SK-N-SH (cell line): ENCODE measurements around the gene ZMYND15. TPM values are rescaled to one million over a fixed set of nuclear protein-coding genes. Genes with fewer than 3 reads are reported as not detected.

Source experiments
- CTCF ChIA-PET: fragments of 300-600, 350-600 bp; formaldehyde crosslinking; extraction: SDS; loops from one replicate; lab custom pipeline; 2021; lab: Yijun Ruan, JAX
- POLR2A ChIA-PET: fragments of 350-600 bp; sonication (Branson Sonifier 250); formaldehyde crosslinking; extraction: SDS; loops from one replicate; lab custom pipeline; 2020; ENCODE audit warnings: antibody characterized with exemption, inconsistent platforms; lab: Yijun Ruan, JAX
- DNase-seq: peaks from one replicate; pipeline ENCODE4 v3.0.0; 2012
- H2AFZ ChIP-seq: fragments of 200-600 bp; sonication (generic); 2 replicates; pipeline ENCODE4 v1.8.1; 2016; ENCODE audit warnings: antibody characterized with exemption, mild to moderate bottlenecking, low read depth
- H3F3A ChIP-seq: fragments of 200-600 bp; sonication (generic); replicated peaks from 2 replicates; pipeline ENCODE3; 2016; ENCODE audit warnings: antibody characterized with exemption, mild to moderate bottlenecking; ENCODE audit not compliant: insufficient read depth
- H3K27ac ChIP-seq, 2 experiments: fragments of 200-500 bp in 1 of 2; fragments of 200-600 bp in 1 of 2; sonication (Bioruptor generic) in 1 of 2; sonication (generic), shearing (Covaris generic) in 1 of 2; 2 replicates each; pipeline versions ENCODE4 v1.5.1 to v1.6.1; 2014 to 2016; ENCODE audit warnings: low read depth in 2 of 2, inconsistent platforms in 1 of 2, low read length in 1 of 2, mild to moderate bottlenecking in 1 of 2, mixed read lengths in 1 of 2
- H3K27me3 ChIP-seq: fragments of 200-600 bp; sonication (generic), shearing (Covaris generic); 2 replicates; pipeline ENCODE4 v1.6.1; 2016; ENCODE audit warnings: mixed run types; ENCODE audit not compliant: insufficient read depth
- H3K36me3 ChIP-seq, 2 experiments: fragments of 200-500 bp in 1 of 2; fragments of 200-600 bp in 1 of 2; sonication (Bioruptor generic) in 1 of 2; sonication (generic) in 1 of 2; replicated peaks in 1 of 2; 2 replicates each; pipeline versions ENCODE3 to v1.5.1; 2014 to 2016; ENCODE audit warnings: low read length in 1 of 2, mild to moderate bottlenecking in 1 of 2; ENCODE audit not compliant: insufficient read depth in 2 of 2, control insufficient read depth in 1 of 2
- H3K4me1 ChIP-seq, 2 experiments: fragments of 200-500 bp in 1 of 2; fragments of 200-600 bp in 1 of 2; sonication (Bioruptor generic) in 1 of 2; sonication (generic), shearing (Covaris generic) in 1 of 2; 2 replicates each; pipeline versions ENCODE4 v1.5.1 to v1.6.1; 2014 to 2016; ENCODE audit warnings: low read depth in 1 of 2, low read length in 1 of 2, mixed run types in 1 of 2; ENCODE audit not compliant: insufficient read depth in 2 of 2, control insufficient read depth in 1 of 2
- H3K4me2 ChIP-seq: fragments of 200-600 bp; sonication (generic), shearing (Covaris generic); 2 replicates; pipeline ENCODE4 v1.6.1; 2017; ENCODE audit warnings: mixed run types
- H3K4me3 ChIP-seq, 2 experiments: fragments of 200-500 bp in 1 of 2; fragments of 200-600 bp in 1 of 2; sonication (Bioruptor generic) in 1 of 2; sonication (generic), shearing (Covaris generic) in 1 of 2; 2 replicates each; pipeline versions ENCODE4 v1.5.1 to v1.8.1; 2014 to 2016; ENCODE audit warnings: low read depth in 2 of 2, inconsistent platforms in 1 of 2, low read length in 1 of 2, mild to moderate bottlenecking in 1 of 2, mixed read lengths in 1 of 2, moderate library complexity in 1 of 2
- H3K79me2 ChIP-seq: fragments of 200-600 bp; sonication (generic); 2 replicates; pipeline ENCODE4 v1.8.1; 2017; ENCODE audit warnings: mild to moderate bottlenecking; ENCODE audit not compliant: insufficient read depth
- H3K9ac ChIP-seq: fragments of 200-600 bp; sonication (generic); 2 replicates; pipeline ENCODE4 v1.6.1; 2017; ENCODE audit warnings: mixed run types
- H3K9me2 ChIP-seq: fragments of 200-600 bp; sonication (generic); 2 replicates; pipeline ENCODE4 v1.6.1; 2017; ENCODE audit warnings: mixed run types
- H3K9me3 ChIP-seq: fragments of 200-600 bp; sonication (generic); 2 replicates; pipeline ENCODE4 v1.6.1; 2017; ENCODE audit warnings: mixed run types, mild to moderate bottlenecking, moderate library complexity
- H4K20me1 ChIP-seq: fragments of 200-600 bp; sonication (generic); 2 replicates; pipeline ENCODE4 v1.6.1; 2017; ENCODE audit warnings: mild to moderate bottlenecking, mixed run types; ENCODE audit not compliant: insufficient read depth
- CHD2 ChIP-seq: fragments of 150-350 bp; IDR thresholded peaks from 2 replicates; pipeline ENCODE4 v1.6.1; 2018; ENCODE audit warnings: low read length; ENCODE audit not compliant: partially characterized antibody
- ELF1 ChIP-seq: IDR thresholded peaks from 2 replicates; pipeline ENCODE4 v1.4.0; 2012
- EP300 ChIP-seq, 2 experiments: IDR thresholded peaks; 2 replicates each; pipeline versions ENCODE4 v1.4.0 to v1.6.1; 2012; ENCODE audit warnings: borderline replicate concordance in 1 of 2, low read depth in 1 of 2, low read length in 1 of 2
- FOSL2 ChIP-seq: IDR thresholded peaks from 2 replicates; pipeline ENCODE4 v1.4.0; 2012; ENCODE audit warnings: low read depth, mild to moderate bottlenecking, moderate library complexity, borderline replicate concordance
- FOXJ3 ChIP-seq: sonication (generic); formaldehyde crosslinking; IDR thresholded peaks from 2 replicates; pipeline ENCODE4 v1.5.1; 2020; ENCODE audit warnings: mild to moderate bottlenecking, missing genetic modification reagents
- GABPA ChIP-seq: IDR thresholded peaks from 2 replicates; pipeline ENCODE4 v1.4.0; 2012; ENCODE audit warnings: low read depth, mild to moderate bottlenecking
- GATA2 ChIP-seq: sonication (generic); formaldehyde crosslinking; IDR thresholded peaks from 2 replicates; pipeline ENCODE4 v1.5.0; 2020; ENCODE audit warnings: mild to moderate bottlenecking, missing genetic modification reagents
- JUND ChIP-seq: IDR thresholded peaks from 2 replicates; pipeline ENCODE4 v1.4.0; 2012
- MEF2A ChIP-seq: IDR thresholded peaks from 2 replicates; pipeline ENCODE4 v1.4.0; 2012; ENCODE audit warnings: low read depth, borderline replicate concordance
- MXI1 ChIP-seq: IDR thresholded peaks from 2 replicates; pipeline ENCODE4 v1.6.1; 2012; ENCODE audit warnings: mild to moderate bottlenecking, low read depth, low read length, improper control_type of control experiment
- NFIC ChIP-seq: IDR thresholded peaks from 2 replicates; pipeline ENCODE4 v1.4.0; 2012; ENCODE audit warnings: borderline replicate concordance
- NRF1 ChIP-seq: IDR thresholded peaks from 2 replicates; pipeline ENCODE4 v1.6.1; 2012; ENCODE audit warnings: low read depth, mild to moderate bottlenecking, low read length
- POLR2AphosphoS5 ChIP-seq: IDR thresholded peaks from 2 replicates; pipeline ENCODE4 v1.6.1; 2012; ENCODE audit warnings: low read depth, low read length
- RCOR1 ChIP-seq: fragments of 150-350 bp; IDR thresholded peaks from 2 replicates; pipeline ENCODE4 v1.6.1; 2017; ENCODE audit warnings: antibody characterized with exemption, low read length
- RFX5 ChIP-seq: IDR thresholded peaks from 2 replicates; pipeline ENCODE4 v1.6.1; 2012; ENCODE audit warnings: mild to moderate bottlenecking, improper control_type of control experiment, low read length
- RXRA ChIP-seq: IDR thresholded peaks from 2 replicates; pipeline ENCODE4 v1.4.0; 2012; ENCODE audit warnings: low read depth, mild to moderate bottlenecking, borderline replicate concordance
- YY1 ChIP-seq: IDR thresholded peaks from 2 replicates; pipeline ENCODE4 v1.4.0; 2012; ENCODE audit warnings: low read depth, mild to moderate bottlenecking
- WGBS: methylation state at CpG from one replicate; pipeline ENCODE4 v1.1.6; 2017; ENCODE audit warnings: low lambda C conversion rate; 5-methylcytosine and 5-hydroxymethylcytosine counted together
- polyA plus RNA-seq, 3 experiments: library from polyadenylated mRNA; depleted of rRNA; stranded (reverse); fragments of >200 nt; gene quantifications; 2 replicates each; pipeline ENCODE4 v1.2.3, GENCODE V29; 2012
- TF ChIP-seq, protein P1 (sequence below): fragments of 200-600 bp; sonication (generic); IDR thresholded peaks from 2 replicates; pipeline ENCODE4 v1.6.1; 2017; ENCODE audit warnings: antibody characterized with exemption, mild to moderate bottlenecking, moderate library complexity
- TF ChIP-seq, protein P2 (sequence below): fragments of 150-350 bp; IDR thresholded peaks from 2 replicates; pipeline ENCODE4 v1.6.1; 2017; ENCODE audit warnings: antibody characterized with exemption, low read length, low read depth, borderline replicate concordance
- TF ChIP-seq, protein P3 (sequence below): IDR thresholded peaks from 2 replicates; pipeline ENCODE4 v1.4.0; 2012; ENCODE audit warnings: low read depth, borderline replicate concordance

ZMYND15 gene
- polyA plus RNA-seq, 1 of the 3 experiments (the other 2 are of a cell fraction), result 0.08 TPM

DNA sequence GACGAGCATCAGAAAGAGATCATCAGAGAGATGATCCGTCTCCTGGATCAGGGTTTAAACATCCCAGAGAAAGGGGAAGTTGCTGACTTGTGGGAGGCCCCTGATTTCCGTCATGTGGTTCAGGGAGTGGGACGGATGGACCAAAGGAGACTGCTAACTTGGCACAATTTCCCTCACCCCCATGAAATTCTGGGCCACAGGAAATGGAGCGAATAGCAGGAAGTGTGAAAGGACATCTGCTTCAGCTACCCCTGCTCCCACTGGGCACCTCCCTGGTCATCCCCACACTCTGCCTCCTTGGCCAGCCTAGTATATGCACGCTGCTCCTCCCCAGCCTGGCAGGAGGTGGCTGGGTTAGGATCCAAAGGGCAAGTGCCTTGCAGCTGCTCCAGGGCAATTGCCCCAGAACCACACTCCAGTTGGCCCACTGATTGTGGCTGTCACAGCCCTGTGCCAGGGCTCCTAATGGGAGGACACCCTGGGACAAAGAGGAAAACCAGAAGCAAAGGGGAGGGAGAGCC, 27.9 kb upstream of the ZMYND15 start:
- Histone ChIP-seq H3K4me1 (peaks cover 0 to 20% of the 10 kb centered on the region in 2 experiments; a peak in 1 of 4 replicates), H3K27ac (no peak overlapping the region), H4K20me1 (no peaks in the 10 kb centered on the region), H3K79me2 (peaks cover 5% of the 10 kb centered on the region; the same call in 1 of the 2 replicates), H3K9ac (no peak overlapping the region), H3F3A (peaks cover 7% of the 10 kb centered on the region), H2AFZ (no peak overlapping the region), H3K4me2 (peak overlapping the region; percentile 92), H3K9me3 (no peaks in the 10 kb centered on the region), H3K36me3 (no peaks in the 10 kb centered on the region), H3K9me2 (no peaks in the 10 kb centered on the region), H3K27me3 (no peaks in the 10 kb centered on the region), H3K4me3 (peak overlapping the region; percentile 60 to 69; a peak in 3 of 4 replicates)
- TF ChIP-seq MXI1, result no peak
- no peak for TF ChIP-seq POLR2AphosphoS5
- TF ChIP-seq EP300 (IDR thresholded peaks at IDR 0.05; ENCODE audit: borderline replicate concordance in 1 of 2, low read depth in 1 of 2, low read length in 1 of 2), result no peak
- 72% methylated on average over 6 of the region's 6 CpGs for WGBS
- POLR2A ChIA-PET, result no interaction called here
- CTCF ChIA-PET, result interaction anchor here (0.6 to 3.8 kb wide), 5 partner anchors 12 to 77 kb away, joined by 3 to 20 read pairs (median 3); partner anchors contain the start of genes GLTPD2 and VMO1
- no peak for DNase-seq

DNA sequence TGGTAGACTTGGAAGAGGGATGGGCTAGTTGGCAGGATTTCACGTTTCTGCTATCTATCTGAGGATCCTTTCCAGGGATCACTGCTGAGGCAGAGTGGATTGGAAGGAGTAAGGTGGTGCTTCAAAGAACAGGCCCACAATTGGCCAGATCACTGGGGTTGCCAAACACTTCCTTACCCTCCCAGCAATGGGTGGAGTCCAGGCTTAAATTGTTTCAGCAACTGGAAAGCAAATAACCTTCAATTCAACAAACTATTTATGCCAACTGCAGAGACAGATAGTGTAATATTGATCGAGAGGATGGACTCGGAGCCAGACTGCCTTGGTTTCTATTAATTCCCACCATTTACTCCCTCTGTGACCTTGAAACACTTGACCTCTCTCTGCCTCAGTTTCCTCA, 27.1 kb upstream of the ZMYND15 start:
- POLR2A ChIA-PET, result no interaction called here
- H3K4me1 ChIP-seq, result peaks cover 0 to 20% of the 10 kb centered on the region in 2 experiments; a peak in 1 of 4 replicates
- no peak overlapping the region for H3K4me3 ChIP-seq
- H4K20me1 ChIP-seq, result no peaks in the 10 kb centered on the region
- no peak for DNase-seq
- 90% methylated on average over 3 of the region's 3 CpGs for WGBS
- H2AFZ ChIP-seq, result no peak overlapping the region
- no peak overlapping the region for H3K9ac ChIP-seq
- peaks cover 7% of the 10 kb centered on the region for H3F3A ChIP-seq
- H3K36me3 ChIP-seq, result no peaks in the 10 kb centered on the region
- H3K4me2 ChIP-seq, result no peak overlapping the region
- TF ChIP-seq, protein P1, sequence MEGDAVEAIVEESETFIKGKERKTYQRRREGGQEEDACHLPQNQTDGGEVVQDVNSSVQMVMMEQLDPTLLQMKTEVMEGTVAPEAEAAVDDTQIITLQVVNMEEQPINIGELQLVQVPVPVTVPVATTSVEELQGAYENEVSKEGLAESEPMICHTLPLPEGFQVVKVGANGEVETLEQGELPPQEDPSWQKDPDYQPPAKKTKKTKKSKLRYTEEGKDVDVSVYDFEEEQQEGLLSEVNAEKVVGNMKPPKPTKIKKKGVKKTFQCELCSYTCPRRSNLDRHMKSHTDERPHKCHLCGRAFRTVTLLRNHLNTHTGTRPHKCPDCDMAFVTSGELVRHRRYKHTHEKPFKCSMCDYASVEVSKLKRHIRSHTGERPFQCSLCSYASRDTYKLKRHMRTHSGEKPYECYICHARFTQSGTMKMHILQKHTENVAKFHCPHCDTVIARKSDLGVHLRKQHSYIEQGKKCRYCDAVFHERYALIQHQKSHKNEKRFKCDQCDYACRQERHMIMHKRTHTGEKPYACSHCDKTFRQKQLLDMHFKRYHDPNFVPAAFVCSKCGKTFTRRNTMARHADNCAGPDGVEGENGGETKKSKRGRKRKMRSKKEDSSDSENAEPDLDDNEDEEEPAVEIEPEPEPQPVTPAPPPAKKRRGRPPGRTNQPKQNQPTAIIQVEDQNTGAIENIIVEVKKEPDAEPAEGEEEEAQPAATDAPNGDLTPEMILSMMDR, result no peak
- TF ChIP-seq, protein P2, sequence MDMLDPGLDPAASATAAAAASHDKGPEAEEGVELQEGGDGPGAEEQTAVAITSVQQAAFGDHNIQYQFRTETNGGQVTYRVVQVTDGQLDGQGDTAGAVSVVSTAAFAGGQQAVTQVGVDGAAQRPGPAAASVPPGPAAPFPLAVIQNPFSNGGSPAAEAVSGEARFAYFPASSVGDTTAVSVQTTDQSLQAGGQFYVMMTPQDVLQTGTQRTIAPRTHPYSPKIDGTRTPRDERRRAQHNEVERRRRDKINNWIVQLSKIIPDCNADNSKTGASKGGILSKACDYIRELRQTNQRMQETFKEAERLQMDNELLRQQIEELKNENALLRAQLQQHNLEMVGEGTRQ, result no peak
- TF ChIP-seq MEF2A (no peak), FOSL2 (no peak), POLR2AphosphoS5 (no peak), GABPA (no peak), RXRA (no peak), RCOR1 (no peak), GATA2 (CRISPR knock-in tag) (no peak), ELF1 (no peak), JUND (no peak), YY1 (no peak), NFIC (no peak), CHD2 (no peak), NRF1 (no peak), RFX5 (no peak), FOXJ3 (no peak)
- TF ChIP-seq, protein P3, sequence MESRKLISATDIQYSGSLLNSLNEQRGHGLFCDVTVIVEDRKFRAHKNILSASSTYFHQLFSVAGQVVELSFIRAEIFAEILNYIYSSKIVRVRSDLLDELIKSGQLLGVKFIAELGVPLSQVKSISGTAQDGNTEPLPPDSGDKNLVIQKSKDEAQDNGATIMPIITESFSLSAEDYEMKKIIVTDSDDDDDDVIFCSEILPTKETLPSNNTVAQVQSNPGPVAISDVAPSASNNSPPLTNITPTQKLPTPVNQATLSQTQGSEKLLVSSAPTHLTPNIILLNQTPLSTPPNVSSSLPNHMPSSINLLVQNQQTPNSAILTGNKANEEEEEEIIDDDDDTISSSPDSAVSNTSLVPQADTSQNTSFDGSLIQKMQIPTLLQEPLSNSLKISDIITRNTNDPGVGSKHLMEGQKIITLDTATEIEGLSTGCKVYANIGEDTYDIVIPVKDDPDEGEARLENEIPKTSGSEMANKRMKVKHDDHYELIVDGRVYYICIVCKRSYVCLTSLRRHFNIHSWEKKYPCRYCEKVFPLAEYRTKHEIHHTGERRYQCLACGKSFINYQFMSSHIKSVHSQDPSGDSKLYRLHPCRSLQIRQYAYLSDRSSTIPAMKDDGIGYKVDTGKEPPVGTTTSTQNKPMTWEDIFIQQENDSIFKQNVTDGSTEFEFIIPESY, result no peak
- TF ChIP-seq, all 33 proteins: peak for 0
- no peaks in the 10 kb centered on the region for H3K27me3 ChIP-seq
- no peaks in the 10 kb centered on the region for H3K9me3 ChIP-seq
- CTCF ChIA-PET, result interaction anchor here (1.5 kb wide), 1 partner anchor 74 kb away, joined by 6 read pairs; the partner anchor contains the start of gene VMO1
- H3K9me2 ChIP-seq, result no peaks in the 10 kb centered on the region
- peaks cover 5% of the 10 kb centered on the region; the same call in 1 of the 2 replicates for H3K79me2 ChIP-seq
- H3K27ac ChIP-seq, result no peak overlapping the region
